HCT116 (cell line): Measurements from ENCODE around the gene SERGEF.

Experiments
- CEBPB ChIP-seq: IDR thresholded peaks from 2 replicates; pipeline ENCODE4 v1.6.1; 2012; ENCODE audit warnings: low read depth
- EZH2 ChIP-seq: fragments of 200-600 bp; sonication (generic); IDR thresholded peaks from 2 replicates; pipeline ENCODE4 v1.6.1; 2017; ENCODE audit warnings: antibody characterized with exemption, mixed run types
- FOSL1 ChIP-seq: IDR thresholded peaks from 2 replicates; pipeline ENCODE4 v1.6.1; 2012; ENCODE audit warnings: low read depth
- JUND ChIP-seq: IDR thresholded peaks from 2 replicates; pipeline ENCODE4 v1.6.1; 2012
- POLR2A ChIP-seq: IDR thresholded peaks from 2 replicates; pipeline ENCODE4 v1.7.0; 2011; ENCODE audit warnings: borderline replicate concordance; ENCODE audit not compliant: insufficient read depth, insufficient read length; ENCODE audit errors: extremely low read depth
- POLR2AphosphoS5 ChIP-seq: IDR thresholded peaks from 2 replicates; pipeline ENCODE4 v1.6.1; 2011; ENCODE audit warnings: mild to moderate bottlenecking, low read depth, low read length, moderate library complexity
- REST ChIP-seq: IDR thresholded peaks from 2 replicates; pipeline ENCODE4 v1.6.1; 2012; ENCODE audit warnings: low read depth
- SIN3A ChIP-seq: IDR thresholded peaks from 2 replicates; pipeline ENCODE4 v1.6.1; 2012; ENCODE audit warnings: low read depth
- SP1 ChIP-seq: IDR thresholded peaks from 2 replicates; pipeline ENCODE4 v1.6.1; 2012; ENCODE audit warnings: low read depth
- SRF ChIP-seq: IDR thresholded peaks from 2 replicates; pipeline ENCODE4 v1.6.1; 2012; ENCODE audit warnings: low read depth
- YY1 ChIP-seq: IDR thresholded peaks from 2 replicates; pipeline ENCODE4 v1.6.1; 2011; ENCODE audit warnings: low read length, low read depth, moderate library complexity, mild to moderate bottlenecking; ENCODE audit not compliant: insufficient replicate concordance; ENCODE audit errors: extremely low read depth
- ZNF274 ChIP-seq: fragments of 200-500 bp; sonication (Bioruptor generic); IDR thresholded peaks from 2 replicates; pipeline ENCODE4 v1.6.1; 2014; ENCODE audit warnings: mild to moderate bottlenecking, low read depth, low read length, inconsistent platforms
- TF ChIP-seq, protein P1 (sequence below), 3 experiments: fragments of 200-600 bp in 1 of 3; sonication (generic) in 1 of 3; IDR thresholded peaks in 2 of 3; conservative IDR thresholded peaks in 1 of 3; 2 replicates each; pipeline ENCODE4 v1.5.1; 2012 to 2017; ENCODE audit warnings: low read depth in 2 of 3, low read length in 2 of 3, antibody characterized with exemption in 1 of 3, borderline replicate concordance in 1 of 3, control low read depth in 1 of 3, mild to moderate bottlenecking in 1 of 3, mixed read lengths in 1 of 3, mixed run types in 1 of 3, moderate library complexity in 1 of 3; ENCODE audit not compliant: insufficient read depth in 1 of 3

- TF ChIP-seq, protein P1, sequence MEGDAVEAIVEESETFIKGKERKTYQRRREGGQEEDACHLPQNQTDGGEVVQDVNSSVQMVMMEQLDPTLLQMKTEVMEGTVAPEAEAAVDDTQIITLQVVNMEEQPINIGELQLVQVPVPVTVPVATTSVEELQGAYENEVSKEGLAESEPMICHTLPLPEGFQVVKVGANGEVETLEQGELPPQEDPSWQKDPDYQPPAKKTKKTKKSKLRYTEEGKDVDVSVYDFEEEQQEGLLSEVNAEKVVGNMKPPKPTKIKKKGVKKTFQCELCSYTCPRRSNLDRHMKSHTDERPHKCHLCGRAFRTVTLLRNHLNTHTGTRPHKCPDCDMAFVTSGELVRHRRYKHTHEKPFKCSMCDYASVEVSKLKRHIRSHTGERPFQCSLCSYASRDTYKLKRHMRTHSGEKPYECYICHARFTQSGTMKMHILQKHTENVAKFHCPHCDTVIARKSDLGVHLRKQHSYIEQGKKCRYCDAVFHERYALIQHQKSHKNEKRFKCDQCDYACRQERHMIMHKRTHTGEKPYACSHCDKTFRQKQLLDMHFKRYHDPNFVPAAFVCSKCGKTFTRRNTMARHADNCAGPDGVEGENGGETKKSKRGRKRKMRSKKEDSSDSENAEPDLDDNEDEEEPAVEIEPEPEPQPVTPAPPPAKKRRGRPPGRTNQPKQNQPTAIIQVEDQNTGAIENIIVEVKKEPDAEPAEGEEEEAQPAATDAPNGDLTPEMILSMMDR (IDR thresholded peaks at IDR 0.05 in 2 of 3, conservative IDR thresholded peaks at IDR 0.05 in 1 of 3; ENCODE audit: borderline replicate concordance in 1 of 3, insufficient read depth in 1 of 3, low read depth in 2 of 3, low read length in 2 of 3) = no peak
- no peak for TF ChIP-seq CEBPB
- no peak for TF ChIP-seq POLR2AphosphoS5
- TF ChIP-seq POLR2A = no peak
- TF ChIP-seq SIN3A = no peak
- no peak for TF ChIP-seq ZNF274
- no peak for TF ChIP-seq FOSL1
- TF ChIP-seq SRF = no peak
- TF ChIP-seq EZH2 = no peak
- TF ChIP-seq YY1 = no peak
- TF ChIP-seq JUND = no peak
- no peak for TF ChIP-seq SP1
- no peak for TF ChIP-seq REST
These were observed 159.6 kb downstream of the SERGEF start for GRCh38 chr11:17853280-17853679.
